ENCODE measurements around the gene CBX1. TPM values are rescaled to one million over a fixed set of nuclear protein-coding genes. Genes with fewer than 3 reads are reported as not detected.
A peak's percentile ranks its signal among the peaks of the same experiment; 100 is the strongest.

CBX1 gene
- total and polyA plus RNA-seq, 10 of the 15 experiments (the other 5 are each of a cell fraction or from before 2014, with no cell fraction given): 11.8 to 99.2 (median 43.5) TPM

GRCh38 chr17:48051706-48052486, 49.4 kb downstream of the CBX1 start:
- Histone ChIP-seq H4K20me1 (ENCODE audit: control insufficient read depth, insufficient read depth) (peaks cover 5% of the 10 kb centered on the region; the same call in 1 of the 2 replicates), H3K9ac (ENCODE audit: control insufficient read depth, insufficient read depth, low read length) (peak overlapping the region; percentile 9; the same call in 1 of the 2 replicates), H2AFZ (ENCODE audit: control insufficient read depth, low read depth, low read length) (no peak overlapping the region), H3K36me3 (ENCODE audit: control insufficient read depth in 2 of 2, insufficient read depth in 2 of 2, low read length in 1 of 2) (peaks cover 17 to 30% of the 10 kb centered on the region in 2 experiments), H3K4me1 (ENCODE audit: control insufficient read depth, insufficient read depth, low read length) (peaks cover 29% of the 10 kb centered on the region), H3K27me3 (replicated peaks in 1 of 2; ENCODE audit: control insufficient read depth in 2 of 2, insufficient read depth in 2 of 2, low read length in 1 of 2) (no peaks in the 10 kb centered on the region), H3K27ac (ENCODE audit: control insufficient read depth, insufficient read depth) (no peak overlapping the region), H3K4me2 (ENCODE audit: control insufficient read depth, insufficient read depth) (peak overlapping the region; percentile 78), H3K9me3 (replicated peaks; ENCODE audit: control insufficient read depth, insufficient read depth, low read length) (no peaks in the 10 kb centered on the region), H3K4me3 (peak overlapping the region; percentile 97; the same call in 1 of the 2 replicates), H3K79me2 (ENCODE audit: control insufficient read depth, insufficient read depth, low read length) (peaks cover 94% of the 10 kb centered on the region)
- no peak for DNase-seq (ENCODE audit: low read depth, low spot score)
- no TSS peak for BruUV-seq (replicated peaks)
- ChIA-PET RAD21 (ENCODE audit: unreplicated experiment) (interaction anchor here (0.6 to 2.0 kb wide), 4 partner anchors 13 to 34 kb away, joined by 3 to 5 read pairs (median 4); no protein-coding TSS in a partner anchor), SMC1A (ENCODE audit: uncharacterized antibody, unreplicated experiment) (interaction anchor here (0.8 to 1.2 kb wide), 5 partner anchors 12 to 400 kb away, joined by 3 to 6 read pairs (median 4); no protein-coding TSS in a partner anchor), CTCF (interaction anchor here (0.9 to 7.2 kb wide), 11 partner anchors 9 to 60 kb away, joined by 3 to 43 read pairs (median 4); no protein-coding TSS in a partner anchor), POLR2A (interaction anchor here (0.9 to 1.7 kb wide), 5 partner anchors 9 to 561 kb away, joined by 3 to 9 read pairs (median 3); no protein-coding TSS in a partner anchor)
- no peak for FAIRE-seq
- no peak for ATAC-seq
- TF ChIP-seq RCOR1 (conservative IDR thresholded peaks at IDR 0.05; ENCODE audit: low read depth, low read length) (no peak), NR2F1 (conservative IDR thresholded peaks at IDR 0.05) (no peak), MXI1 (IDR thresholded peaks at IDR 0.05; ENCODE audit: low read depth, low read length) (0 out of 2 replicates have a peak, but pooled peaks have one; percentile 7), ASH2L (IDR thresholded peaks at IDR 0.05; ENCODE audit: borderline replicate concordance, low read depth) (no peak), CREB1 (IDR thresholded peaks at IDR 0.05; ENCODE audit: low read depth) (no peak)
- intact Hi-C loops (cut with micrococcal nuclease; ENCODE audit: unreplicated experiment): no loop called here
- in situ Hi-C loops (cut with MboI): no loop called here
- whole genome bisulfite sequencing (ENCODE audit: insufficient coverage, insufficient replicate concordance, low lambda C conversion rate, missing lambda C conversion rate): 68% methylated on average over 5 of the region's 5 CpGs
